Activated T-cell treated with anti-CD3 and anti-CD28 coated beads, Interleukin-2, amount 50 U/mL, for 4 hours (primary cell): ENCODE measurements around the gene CADM1. TPM values are rescaled to one million over a fixed set of nuclear protein-coding genes. Genes with fewer than 3 reads are reported as not detected.

Experiments
- ATAC-seq, 2 donors: fragments of 200-7000 bp; cut with Tn5 transposase; one replicate each; pipeline ENCODE4 v1.10.0; 2021
- DNase-seq: peaks from one replicate; pipeline ENCODE4 v3.0.0-alpha.2; 2020
- H3K27me3 Mint-ChIP-seq: one replicate; pipeline ENCODE4 v1.8.0; 2021; ENCODE audit warnings: low read depth, mixed read lengths
- H3K36me3 Mint-ChIP-seq: one replicate; pipeline ENCODE4 v1.8.0; 2022; ENCODE audit warnings: mixed read lengths; ENCODE audit not compliant: insufficient read depth
- H3K4me1 Mint-ChIP-seq: one replicate; pipeline ENCODE4 v1.8.0; 2021; ENCODE audit warnings: low read depth, mixed read lengths
- H3K4me3 Mint-ChIP-seq: one replicate; pipeline ENCODE4 v1.8.0; 2021; ENCODE audit warnings: mild to moderate bottlenecking, moderate library complexity, mixed read lengths
- H3K9me3 Mint-ChIP-seq: one replicate; pipeline ENCODE4 v1.8.0; 2021; ENCODE audit warnings: mixed read lengths
- total RNA-seq, 3 donors: library from RNA; stranded (reverse); gene quantifications; one replicate each; pipeline ENCODE4 v1.2.1, GENCODE V29; 2021

The CADM1 gene
- total RNA-seq, 3 donors from 2014 or later: 0.63 to 1.7 (median 1.2) TPM

DNA sequence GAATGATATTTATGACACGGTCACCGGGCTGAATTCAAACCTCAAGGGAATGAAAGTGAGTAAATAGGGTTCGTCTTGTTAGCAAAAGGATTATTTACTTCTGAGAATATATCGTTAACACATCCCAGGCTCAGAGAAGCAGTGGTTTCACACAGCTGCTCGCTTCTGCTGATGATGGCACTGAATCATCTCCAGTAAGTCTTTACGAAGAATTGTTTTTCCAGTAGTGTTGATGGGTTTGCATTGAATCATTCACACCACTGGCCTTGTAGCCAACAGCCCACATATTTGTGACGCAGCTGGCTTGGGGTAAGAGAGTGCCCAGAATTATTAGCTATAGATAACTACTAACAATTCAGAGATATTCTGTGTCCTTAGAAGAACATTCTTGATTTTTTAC lies 236.3 kb downstream of the CADM1 start:
- no peaks in the 10 kb centered on the region for H3K4me1 Mint-ChIP-seq
- no peaks in the 10 kb centered on the region for H3K36me3 Mint-ChIP-seq
- DNase-seq: no peak
- H3K4me3 Mint-ChIP-seq: no peak overlapping the region
- no peak for ATAC-seq
- H3K27me3 Mint-ChIP-seq: peaks cover 2% of the 10 kb centered on the region
- no peaks in the 10 kb centered on the region for H3K9me3 Mint-ChIP-seq

DNA sequence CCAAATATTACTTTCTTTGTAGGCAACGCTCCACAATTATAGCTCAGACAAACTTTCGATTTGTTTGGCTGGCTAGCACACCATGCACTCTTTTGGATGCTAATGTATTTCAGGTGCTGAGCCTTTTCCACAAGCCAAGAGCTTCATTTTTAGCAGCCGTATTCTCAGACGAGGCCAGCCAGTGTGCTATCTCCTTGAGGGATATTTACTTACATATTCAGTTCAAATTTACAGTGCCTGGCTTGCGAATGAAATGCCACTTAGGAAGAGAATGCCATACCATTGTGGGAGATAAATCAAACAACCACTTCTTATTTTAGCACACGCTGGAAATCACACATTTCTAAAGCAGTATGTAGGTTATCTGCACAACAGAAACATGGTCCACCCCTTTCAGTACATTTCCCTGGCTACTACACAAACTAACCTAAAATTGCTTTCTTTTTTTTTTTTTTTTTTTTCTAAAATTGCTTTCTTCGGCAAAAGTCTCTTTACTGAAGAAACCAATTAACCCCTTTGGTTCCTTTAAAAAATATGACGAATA lies 236.9 kb downstream of the CADM1 start:
- peaks cover 2% of the 10 kb centered on the region for H3K27me3 Mint-ChIP-seq
- H3K36me3 Mint-ChIP-seq: no peaks in the 10 kb centered on the region
- no peaks in the 10 kb centered on the region for H3K9me3 Mint-ChIP-seq
- H3K4me1 Mint-ChIP-seq: no peaks in the 10 kb centered on the region
- ATAC-seq (no peak), DNase-seq (no peak)
- H3K4me3 Mint-ChIP-seq: no peak overlapping the region

DNA sequence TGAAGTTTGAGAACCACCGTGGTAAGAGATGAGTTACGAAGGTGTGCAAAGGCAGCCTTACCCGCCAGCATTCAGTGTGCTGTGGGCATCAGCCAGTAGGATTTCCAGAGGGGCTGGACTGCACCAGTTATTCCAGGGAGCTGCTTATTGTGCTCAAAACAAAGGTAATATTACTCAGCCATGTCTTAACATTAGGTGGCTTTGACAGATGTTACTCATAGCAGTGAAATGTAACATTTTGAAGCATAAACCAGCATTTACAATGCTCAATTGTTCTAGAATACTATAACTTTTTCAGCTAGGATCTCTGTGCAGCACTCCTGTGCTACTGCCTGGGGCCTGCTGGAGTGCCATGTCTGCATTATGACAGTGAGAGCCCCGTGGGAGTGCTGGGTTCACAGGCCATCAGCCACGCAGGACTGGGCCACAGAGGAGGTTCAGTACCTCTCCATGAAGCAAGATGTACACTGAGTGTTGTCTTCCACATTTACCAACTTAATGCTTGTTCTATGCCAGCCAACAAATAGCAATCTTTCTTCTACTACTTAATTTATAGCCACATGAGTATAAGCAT lies 238.1 kb downstream of the CADM1 start:
- DNase-seq (no peak), ATAC-seq (no peak)
- Mint-ChIP-seq H3K4me1 (no peaks in the 10 kb centered on the region), H3K9me3 (no peaks in the 10 kb centered on the region), H3K27me3 (no peaks in the 10 kb centered on the region), H3K4me3 (no peak overlapping the region), H3K36me3 (no peaks in the 10 kb centered on the region)

DNA sequence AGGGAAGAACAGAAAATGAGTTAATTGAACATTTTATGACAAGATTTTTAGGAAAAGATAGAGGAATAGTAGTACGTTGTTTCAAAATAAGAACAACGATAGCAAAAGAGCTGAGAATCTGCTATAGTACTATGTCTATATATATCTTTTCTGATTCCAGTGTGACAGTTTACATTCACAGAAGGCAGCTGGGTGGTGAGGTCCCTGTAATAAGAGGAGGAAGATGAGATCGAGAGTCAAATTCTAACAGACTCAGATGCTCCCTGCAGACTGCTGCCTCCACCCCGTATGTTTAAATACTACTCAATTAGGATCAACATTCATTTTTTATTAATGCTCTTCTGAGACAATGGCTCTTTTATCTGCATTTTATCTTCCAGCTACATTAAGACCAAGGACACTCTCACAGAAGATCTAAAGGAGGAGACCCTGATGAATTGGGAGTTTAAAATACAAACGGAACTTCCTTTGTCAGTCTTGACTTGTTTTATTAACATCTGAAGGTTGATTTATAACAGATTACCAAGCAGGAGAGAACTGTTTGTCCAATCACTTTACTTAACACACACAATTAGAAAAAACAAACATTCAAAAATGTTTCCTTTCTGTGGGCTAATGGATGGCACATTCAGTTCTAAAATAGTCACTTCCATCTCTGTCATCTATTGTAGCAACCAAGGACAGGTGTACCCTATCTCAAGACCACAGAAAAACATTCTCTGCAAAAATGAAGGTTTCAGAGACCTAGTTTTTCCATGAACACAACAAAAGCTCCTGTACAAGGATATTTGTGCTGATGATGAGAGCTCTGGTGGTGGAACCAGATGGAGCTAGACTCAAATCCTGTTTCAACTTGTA lies 240.2 kb downstream of the CADM1 start:
- DNase-seq: no peak

DNA sequence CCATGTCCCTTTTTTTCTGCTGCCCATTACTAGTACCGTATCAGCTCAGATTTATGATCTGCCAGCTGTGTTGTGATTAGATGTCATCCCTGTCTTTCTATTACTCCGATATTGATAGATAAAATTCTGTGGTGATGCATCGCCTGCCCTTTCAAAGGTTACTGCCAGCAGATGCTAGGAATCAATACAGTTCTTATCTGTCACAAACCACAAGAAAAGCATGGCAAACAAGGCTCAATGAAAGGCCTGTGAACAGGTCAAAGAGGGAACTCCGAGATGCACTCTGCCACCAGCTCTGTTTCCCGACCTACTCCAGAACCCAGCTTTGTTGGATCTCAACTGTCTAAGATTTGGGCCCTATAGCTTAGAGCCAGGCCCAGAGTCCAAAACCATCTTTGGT lies 246.0 kb downstream of the CADM1 start:
- no peak overlapping the region for H3K4me3 Mint-ChIP-seq
- ATAC-seq (no peak), DNase-seq (no peak)
- H3K27me3 Mint-ChIP-seq: no peaks in the 10 kb centered on the region
- H3K36me3 Mint-ChIP-seq: no peaks in the 10 kb centered on the region
- peaks cover 2% of the 10 kb centered on the region for H3K4me1 Mint-ChIP-seq
- H3K9me3 Mint-ChIP-seq: no peaks in the 10 kb centered on the region

More for the DNA sequence above, 240.2 kb downstream of the CADM1 start:
- ATAC-seq: no peak
- Mint-ChIP-seq H3K4me3 (no peak overlapping the region), H3K36me3 (no peaks in the 10 kb centered on the region), H3K4me1 (no peaks in the 10 kb centered on the region), H3K27me3 (no peaks in the 10 kb centered on the region), H3K9me3 (no peaks in the 10 kb centered on the region)

- ATAC-seq: no peak
- Mint-ChIP-seq H3K36me3 (no peaks in the 10 kb centered on the region), H3K4me3 (no peak overlapping the region), H3K27me3 (no peaks in the 10 kb centered on the region), H3K9me3 (no peaks in the 10 kb centered on the region), H3K4me1 (peaks cover 2% of the 10 kb centered on the region)
- no peak for DNase-seq
These were observed 246.5 kb downstream of the CADM1 start for GRCh38 chr11:115257678-115258077.

DNA sequence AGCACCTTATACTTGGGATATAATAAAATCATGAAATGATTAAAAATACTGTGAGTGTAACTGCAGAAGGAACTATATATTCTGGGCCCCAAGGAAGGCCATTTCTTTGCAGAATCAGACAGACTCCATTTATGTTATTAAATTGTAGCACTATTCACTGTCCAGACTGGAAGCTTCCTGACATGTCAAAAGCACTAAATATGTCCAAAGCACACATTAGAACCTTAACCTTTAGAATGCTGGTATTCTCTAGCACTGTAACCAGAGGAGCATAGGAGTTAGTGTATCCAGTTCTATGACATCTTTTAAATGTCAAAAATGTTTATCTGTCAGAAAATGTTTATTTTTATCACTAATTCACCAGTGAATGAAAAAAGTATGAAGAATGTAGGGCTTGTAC lies 246.9 kb downstream of the CADM1 start:
- Mint-ChIP-seq H3K9me3 (no peaks in the 10 kb centered on the region), H3K36me3 (no peaks in the 10 kb centered on the region), H3K4me3 (no peak overlapping the region), H3K27me3 (no peaks in the 10 kb centered on the region), H3K4me1 (peaks cover 2% of the 10 kb centered on the region)
- DNase-seq: no peak
- no peak for ATAC-seq

GRCh38 chr11:115256397-115257197 lies 247.6 kb downstream of the CADM1 start:
- H3K4me3 Mint-ChIP-seq: no peak overlapping the region
- no peaks in the 10 kb centered on the region for H3K9me3 Mint-ChIP-seq
- no peak for ATAC-seq

DNA sequence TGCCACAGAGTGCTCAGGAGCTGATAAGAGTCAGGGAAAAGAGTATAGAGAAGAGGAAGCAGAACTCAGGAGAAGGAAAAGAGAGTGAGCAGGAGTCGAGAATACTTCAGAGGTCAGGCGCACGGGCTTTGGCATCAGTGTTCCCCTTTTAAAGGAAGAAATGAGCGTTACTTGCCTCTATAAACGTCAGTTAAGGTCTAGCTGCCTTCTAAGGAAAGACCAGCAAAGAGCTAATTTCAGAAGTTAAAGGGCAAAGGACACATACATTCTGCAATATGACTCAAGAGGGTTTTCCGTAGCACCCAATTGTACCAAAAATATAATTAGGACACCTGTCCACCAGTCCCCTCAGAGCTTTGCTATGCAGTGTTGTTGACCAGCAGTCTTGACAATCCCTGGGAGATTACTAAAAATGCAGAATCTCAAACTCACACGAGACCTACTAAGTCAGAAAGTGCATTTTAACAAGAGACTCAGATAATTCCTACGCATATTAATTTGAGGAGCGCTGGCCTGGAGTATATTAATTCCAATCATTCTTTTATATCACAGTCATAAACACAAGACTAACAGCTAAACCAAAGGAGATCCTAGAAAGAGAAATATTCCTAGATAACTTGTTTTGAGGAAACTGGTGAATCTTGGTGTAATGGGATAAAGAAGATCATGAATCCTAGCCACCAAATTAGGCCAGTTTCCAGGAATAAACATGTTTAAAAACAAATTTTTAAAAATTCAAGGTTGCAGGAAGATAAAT lies 249.0 kb downstream of the CADM1 start:
- H3K4me3 Mint-ChIP-seq: no peak overlapping the region

More at GRCh38 chr11:115256397-115257197, 247.6 kb downstream of the CADM1 start:
- no peaks in the 10 kb centered on the region for H3K27me3 Mint-ChIP-seq
- DNase-seq: no peak
- H3K4me1 Mint-ChIP-seq: peaks cover 2% of the 10 kb centered on the region
- no peaks in the 10 kb centered on the region for H3K36me3 Mint-ChIP-seq

DNA sequence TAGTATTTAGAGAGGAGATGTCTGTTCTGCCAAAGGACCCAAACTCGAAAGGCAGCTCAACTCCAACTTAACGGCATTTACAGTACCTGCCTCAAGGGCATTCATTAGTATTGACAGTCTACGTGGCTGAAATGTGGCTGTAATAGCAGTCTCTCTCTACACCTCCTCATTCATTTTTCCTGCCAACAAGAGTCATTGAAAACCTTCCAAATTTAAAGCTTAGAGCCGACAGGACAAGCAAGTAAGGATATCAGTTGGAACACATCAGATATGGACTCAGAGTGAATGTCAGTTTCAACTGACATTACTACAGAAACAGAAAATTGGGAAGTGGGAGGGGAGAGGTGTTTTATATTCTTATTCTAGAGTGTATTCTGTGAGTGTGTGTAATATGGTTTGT lies 253.1 kb downstream of the CADM1 start:
- H3K9me3 Mint-ChIP-seq: no peaks in the 10 kb centered on the region
- H3K36me3 Mint-ChIP-seq: no peaks in the 10 kb centered on the region
- DNase-seq (no peak), ATAC-seq (no peak)
- peaks cover 2% of the 10 kb centered on the region for H3K4me1 Mint-ChIP-seq
- no peak overlapping the region for H3K4me3 Mint-ChIP-seq
- no peaks in the 10 kb centered on the region for H3K27me3 Mint-ChIP-seq

More for the DNA sequence above, 249.0 kb downstream of the CADM1 start:
- no peaks in the 10 kb centered on the region for H3K27me3 Mint-ChIP-seq
- DNase-seq (no peak), ATAC-seq (no peak)
- H3K9me3 Mint-ChIP-seq: no peaks in the 10 kb centered on the region
- H3K4me1 Mint-ChIP-seq: peaks cover 2% of the 10 kb centered on the region
- no peaks in the 10 kb centered on the region for H3K36me3 Mint-ChIP-seq

- DNase-seq (no peak), ATAC-seq (no peak)
- no peaks in the 10 kb centered on the region for H3K4me1 Mint-ChIP-seq
- H3K36me3 Mint-ChIP-seq: no peaks in the 10 kb centered on the region
- H3K4me3 Mint-ChIP-seq: no peak overlapping the region
- H3K9me3 Mint-ChIP-seq: no peaks in the 10 kb centered on the region
- no peaks in the 10 kb centered on the region for H3K27me3 Mint-ChIP-seq
These were observed 255.1 kb downstream of the CADM1 start for GRCh38 chr11:115249061-115249578.

GRCh38 chr11:115247953-115248352 lies 256.3 kb downstream of the CADM1 start:
- DNase-seq (no peak), ATAC-seq (no peak)
- H3K9me3 Mint-ChIP-seq: no peaks in the 10 kb centered on the region
- H3K4me3 Mint-ChIP-seq: no peak overlapping the region
- H3K27me3 Mint-ChIP-seq: no peaks in the 10 kb centered on the region
- no peaks in the 10 kb centered on the region for H3K4me1 Mint-ChIP-seq
- no peaks in the 10 kb centered on the region for H3K36me3 Mint-ChIP-seq

- ATAC-seq: no peak
- no peaks in the 10 kb centered on the region for H3K36me3 Mint-ChIP-seq
- H3K27me3 Mint-ChIP-seq: no peaks in the 10 kb centered on the region
- no peak for DNase-seq
- H3K4me3 Mint-ChIP-seq: no peak overlapping the region
- no peaks in the 10 kb centered on the region for H3K9me3 Mint-ChIP-seq
- no peaks in the 10 kb centered on the region for H3K4me1 Mint-ChIP-seq
These were observed 256.9 kb downstream of the CADM1 start for GRCh38 chr11:115247361-115247760.

DNA sequence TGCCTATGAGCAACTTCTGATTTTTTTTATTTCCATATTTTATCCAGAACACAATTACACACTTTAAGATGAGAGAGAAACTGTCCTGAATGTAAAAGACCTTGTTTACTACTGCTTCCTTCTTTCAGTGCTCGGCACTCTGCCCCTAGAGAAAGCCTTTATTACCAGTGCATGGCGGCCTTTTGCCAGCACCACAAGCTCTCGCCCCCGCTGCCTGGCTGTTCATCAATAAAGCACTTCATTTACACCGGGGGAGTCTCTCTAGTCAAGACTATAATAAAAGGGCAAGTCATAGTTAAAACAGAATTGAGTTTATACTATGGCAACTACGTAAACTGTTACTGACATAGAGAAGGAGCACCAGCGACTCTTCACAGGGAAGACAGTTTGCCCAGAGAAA lies 259.5 kb downstream of the CADM1 start:
- H3K4me1 Mint-ChIP-seq: no peaks in the 10 kb centered on the region
- no peaks in the 10 kb centered on the region for H3K9me3 Mint-ChIP-seq
- ATAC-seq (no peak), DNase-seq (no peak)
- no peak overlapping the region for H3K4me3 Mint-ChIP-seq
- no peaks in the 10 kb centered on the region for H3K27me3 Mint-ChIP-seq
- no peaks in the 10 kb centered on the region for H3K36me3 Mint-ChIP-seq
